ENCODE measurements around the gene INTU. TPM values are rescaled to one million over a fixed set of nuclear protein-coding genes. Genes with fewer than 3 reads are reported as not detected.

The INTU gene
- total RNA-seq, 1 experiment from 2014 or later: 4.4 TPM

GRCh38 chr4:127667116-127667515, 34.4 kb downstream of the INTU start:
- H3K4me3 ChIP-seq: no peak overlapping the region
- H3K27ac ChIP-seq: no peak overlapping the region
- H3K36me3 ChIP-seq: no peaks in the 10 kb centered on the region
- peaks cover 12% of the 10 kb centered on the region for H3K4me1 ChIP-seq (replicated peaks)
- DNase-seq (ENCODE audit: low read depth in 1 of 2, low spot score in 2 of 2): no peak
- no peaks in the 10 kb centered on the region for H3K9me3 ChIP-seq (replicated peaks)
- H3K27me3 ChIP-seq (replicated peaks): no peaks in the 10 kb centered on the region

DNA sequence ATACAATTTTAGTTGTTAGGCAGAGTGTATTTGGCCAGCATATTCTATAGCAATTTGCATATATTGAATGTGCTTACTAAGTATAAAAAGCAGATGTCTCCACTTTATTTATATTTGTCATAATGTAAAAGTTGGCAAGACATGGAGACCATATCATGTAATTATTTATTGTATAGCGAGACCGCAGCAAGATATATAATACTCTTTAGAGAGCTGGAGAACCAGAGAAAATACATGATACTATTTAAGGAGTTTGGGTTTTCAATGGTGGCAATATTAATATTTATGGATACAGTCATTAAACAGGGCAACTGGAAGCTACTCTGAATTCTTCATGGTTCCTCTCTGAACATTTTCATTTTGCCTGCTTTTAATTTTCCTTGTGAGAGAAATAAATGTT, 35.0 kb downstream of the INTU start:
- peaks cover 12% of the 10 kb centered on the region for H3K4me1 ChIP-seq (replicated peaks)
- no peak for DNase-seq (ENCODE audit: low read depth in 1 of 2, low spot score in 2 of 2)
- no peaks in the 10 kb centered on the region for H3K9me3 ChIP-seq (replicated peaks)
- H3K27me3 ChIP-seq (replicated peaks): no peaks in the 10 kb centered on the region
- no peak overlapping the region for H3K27ac ChIP-seq
- H3K4me3 ChIP-seq: no peak overlapping the region
- no peaks in the 10 kb centered on the region for H3K36me3 ChIP-seq

DNA sequence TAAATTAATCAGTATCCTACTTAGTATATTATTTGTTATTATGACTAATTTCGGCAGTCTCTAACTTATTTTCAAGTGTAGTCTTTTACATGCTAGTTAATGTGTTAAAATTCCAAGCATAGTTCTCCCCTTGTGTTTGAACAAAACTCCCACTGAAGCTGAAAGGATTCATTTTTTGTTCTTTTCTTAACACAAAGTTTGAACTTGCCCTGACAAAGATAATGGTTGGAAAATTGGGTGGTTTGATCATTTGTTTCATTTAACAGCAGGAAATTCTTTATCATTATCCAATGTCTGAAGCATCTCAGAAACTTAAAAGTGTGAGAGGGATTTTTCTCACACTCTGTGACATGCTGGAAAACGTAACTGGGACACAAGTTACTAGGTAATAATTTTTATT, 36.0 kb downstream of the INTU start:
- Histone ChIP-seq H3K4me3 (no peak overlapping the region), H3K36me3 (no peaks in the 10 kb centered on the region), H3K27me3 (replicated peaks) (no peaks in the 10 kb centered on the region), H3K4me1 (replicated peaks) (peaks cover 12% of the 10 kb centered on the region), H3K9me3 (replicated peaks) (no peaks in the 10 kb centered on the region), H3K27ac (no peak overlapping the region)
- DNase-seq (ENCODE audit: low read depth in 1 of 2, low spot score in 2 of 2): no peak

GRCh38 chr4:127669691-127670090, 36.9 kb downstream of the INTU start:
- Histone ChIP-seq H3K27ac (no peak overlapping the region), H3K9me3 (replicated peaks) (no peaks in the 10 kb centered on the region), H3K27me3 (replicated peaks) (no peaks in the 10 kb centered on the region), H3K4me3 (no peak overlapping the region), H3K4me1 (replicated peaks) (peaks cover 12% of the 10 kb centered on the region), H3K36me3 (no peaks in the 10 kb centered on the region)
- DNase-seq (ENCODE audit: low read depth in 1 of 2, low spot score in 2 of 2): no peak

GRCh38 chr4:127672111-127672510, 39.4 kb downstream of the INTU start:
- Histone ChIP-seq H3K9me3 (replicated peaks) (no peaks in the 10 kb centered on the region), H3K4me1 (replicated peaks) (no peaks in the 10 kb centered on the region)

DNA sequence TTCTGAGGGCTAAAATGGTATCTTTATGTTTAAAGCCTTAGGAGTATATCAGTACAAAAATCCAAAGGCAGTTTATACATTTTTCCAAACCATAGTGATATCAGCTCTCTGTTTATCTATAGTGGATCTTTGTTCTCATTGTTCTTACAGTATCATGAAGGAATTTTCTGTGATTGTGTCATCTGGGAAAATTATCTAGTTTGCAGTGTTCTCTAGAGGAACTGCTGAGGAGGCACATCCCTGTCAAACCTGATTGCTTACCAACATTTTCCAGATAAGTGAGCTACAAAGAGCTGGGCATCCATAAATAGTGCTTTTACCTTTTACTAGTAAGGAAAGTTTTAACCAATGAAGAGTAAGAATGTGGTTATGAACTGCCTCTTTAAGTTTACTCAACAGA, 52.5 kb downstream of the INTU start:
- DNase-seq (ENCODE audit: low read depth in 1 of 2, low spot score in 2 of 2): peak in 1 of 2 experiments; percentile 7
- no peaks in the 10 kb centered on the region for H3K36me3 ChIP-seq
- H3K4me3 ChIP-seq: no peak overlapping the region
- H3K27ac ChIP-seq: no peak overlapping the region
- H3K4me1 ChIP-seq (replicated peaks): peaks cover 21% of the 10 kb centered on the region
- H3K9me3 ChIP-seq (replicated peaks): no peaks in the 10 kb centered on the region
- no peaks in the 10 kb centered on the region for H3K27me3 ChIP-seq (replicated peaks)

More at GRCh38 chr4:127672111-127672510, 39.4 kb downstream of the INTU start:
- H3K27me3 ChIP-seq (replicated peaks): no peaks in the 10 kb centered on the region
- no peak overlapping the region for H3K27ac ChIP-seq
- H3K36me3 ChIP-seq: no peaks in the 10 kb centered on the region
- no peak for DNase-seq (ENCODE audit: low read depth in 1 of 2, low spot score in 2 of 2)
- no peak overlapping the region for H3K4me3 ChIP-seq

- H3K4me3 ChIP-seq: no peak overlapping the region
- peaks cover 21% of the 10 kb centered on the region for H3K4me1 ChIP-seq (replicated peaks)
- no peaks in the 10 kb centered on the region for H3K36me3 ChIP-seq
- H3K27me3 ChIP-seq (replicated peaks): no peaks in the 10 kb centered on the region
- H3K9me3 ChIP-seq (replicated peaks): no peaks in the 10 kb centered on the region
- H3K27ac ChIP-seq: peak overlapping the region; percentile 57
- peak in 1 of 2 experiments; percentile 44 for DNase-seq (ENCODE audit: low read depth in 1 of 2, low spot score in 2 of 2)
Observed at GRCh38 chr4:127686658-127687057, 53.9 kb downstream of the INTU start.

- DNase-seq (ENCODE audit: low read depth in 1 of 2, low spot score in 2 of 2): no peak
- Histone ChIP-seq H3K4me1 (replicated peaks) (peaks cover 21% of the 10 kb centered on the region), H3K9me3 (replicated peaks) (no peaks in the 10 kb centered on the region), H3K27me3 (replicated peaks) (no peaks in the 10 kb centered on the region), H3K4me3 (no peak overlapping the region), H3K27ac (no peak overlapping the region), H3K36me3 (no peaks in the 10 kb centered on the region)
Observed at GRCh38 chr4:127687580-127687979, 54.8 kb downstream of the INTU start.

DNA sequence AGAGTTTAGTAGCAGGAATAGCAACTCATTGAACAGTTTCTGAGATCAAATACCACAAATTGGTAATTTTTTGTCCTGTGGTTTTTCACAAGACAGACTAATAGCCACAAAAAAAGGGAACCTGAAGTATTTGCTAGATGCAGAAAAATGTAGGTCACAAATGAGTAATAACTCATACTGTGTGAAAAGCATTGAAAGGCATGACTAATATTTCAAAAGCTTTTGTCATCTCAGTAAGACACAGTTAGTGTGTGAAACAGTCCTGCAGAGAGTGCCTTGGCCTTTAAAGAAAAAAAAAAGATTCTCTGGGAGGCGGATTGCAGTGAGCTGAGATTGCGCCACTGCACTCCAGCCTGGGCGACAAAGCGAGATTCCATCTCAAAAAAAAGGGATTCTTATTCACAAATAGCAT, 66.0 kb downstream of the INTU start:
- peak in 1 of 2 experiments; percentile 42 for DNase-seq (ENCODE audit: low read depth in 1 of 2, low spot score in 2 of 2)
- Histone ChIP-seq H3K4me1 (replicated peaks) (peaks cover 11% of the 10 kb centered on the region), H3K27me3 (replicated peaks) (no peaks in the 10 kb centered on the region), H3K9me3 (replicated peaks) (no peaks in the 10 kb centered on the region; the same call in 1 of the 2 replicates), H3K36me3 (no peaks in the 10 kb centered on the region), H3K27ac (no peak overlapping the region), H3K4me3 (no peak overlapping the region)

GRCh38 chr4:127708985-127709384, 76.2 kb downstream of the INTU start:
- no peak overlapping the region for H3K27ac ChIP-seq
- peaks cover 8% of the 10 kb centered on the region for H3K4me1 ChIP-seq (replicated peaks)
- no peaks in the 10 kb centered on the region for H3K36me3 ChIP-seq
- no peaks in the 10 kb centered on the region for H3K9me3 ChIP-seq (replicated peaks)
- peak; percentile 36 to 56 for DNase-seq (ENCODE audit: low read depth in 1 of 2, low spot score in 2 of 2)
- no peaks in the 10 kb centered on the region for H3K27me3 ChIP-seq (replicated peaks)
- H3K4me3 ChIP-seq: no peak overlapping the region

DNA sequence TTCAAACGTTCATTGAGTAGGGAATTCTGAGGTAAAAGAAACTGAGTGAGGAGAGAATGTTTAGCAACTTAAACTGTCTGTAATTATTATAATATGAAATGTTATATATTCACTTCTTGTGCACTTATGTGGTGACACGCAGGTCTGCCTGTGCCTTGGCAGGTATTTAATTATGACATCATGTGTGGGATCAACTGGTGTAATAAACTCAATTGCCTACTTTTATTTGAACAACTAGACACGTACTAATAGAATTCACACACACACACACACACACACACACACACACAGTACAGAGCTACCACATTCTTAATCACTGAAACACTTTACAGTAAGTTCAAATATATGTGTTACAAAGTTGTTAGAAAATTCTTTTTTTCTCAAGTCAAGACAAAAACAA, 76.7 kb downstream of the INTU start:
- no peak for DNase-seq (ENCODE audit: low read depth in 1 of 2, low spot score in 2 of 2)
- Histone ChIP-seq H3K27ac (no peak overlapping the region), H3K4me1 (replicated peaks) (peaks cover 8% of the 10 kb centered on the region), H3K27me3 (replicated peaks) (no peaks in the 10 kb centered on the region), H3K36me3 (no peaks in the 10 kb centered on the region), H3K9me3 (replicated peaks) (no peaks in the 10 kb centered on the region), H3K4me3 (no peak overlapping the region)

DNA sequence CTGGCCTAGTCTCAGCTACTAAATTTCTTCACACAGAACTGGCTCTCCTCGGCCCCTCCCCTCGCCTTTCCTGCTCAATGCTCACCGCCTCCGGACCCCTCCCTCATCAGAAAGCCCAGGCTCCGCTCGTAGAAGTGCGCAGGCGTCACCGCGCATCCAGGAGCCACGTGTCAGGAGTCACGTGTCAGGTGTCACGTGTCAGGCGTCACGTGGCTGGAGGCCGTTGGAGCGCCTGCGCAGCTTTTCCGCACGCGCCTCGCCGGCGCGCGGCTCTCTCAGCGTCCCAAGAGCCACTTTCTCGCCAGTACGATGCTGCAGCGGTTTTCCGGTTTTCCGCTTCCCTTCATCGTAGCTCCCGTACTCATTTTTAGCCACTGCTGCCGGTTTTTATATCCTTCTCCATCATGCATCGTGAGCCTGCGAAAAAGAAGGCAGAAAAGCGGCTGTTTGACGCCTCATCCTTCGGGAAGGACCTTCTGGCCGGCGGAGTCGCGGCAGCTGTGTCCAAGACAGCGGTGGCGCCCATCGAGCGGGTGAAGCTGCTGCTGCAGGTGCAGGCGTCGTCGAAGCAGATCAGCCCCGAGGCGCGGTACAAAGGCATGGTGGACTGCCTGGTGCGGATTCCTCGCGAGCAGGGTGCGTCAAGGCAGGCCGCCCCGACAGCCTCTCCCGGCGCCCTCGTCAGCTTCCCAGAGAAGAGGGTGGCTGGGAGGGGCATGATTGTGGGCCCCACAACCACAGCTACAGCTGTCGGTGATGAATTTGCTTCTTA, 97.6 kb downstream of the INTU start, which contains the start of gene SLC25A31:
SLC25A31 (plus strand) TSS at position 259 of the 772 bp plus-strand sequence; CDS start at position 405, 146 bp downstream.
- DNase-seq (ENCODE audit: low read depth in 1 of 2, low spot score in 2 of 2): no peak
- H3K36me3 ChIP-seq: no peaks in the 10 kb centered on the region
- H3K4me1 ChIP-seq (replicated peaks): no peaks in the 10 kb centered on the region
- no peaks in the 10 kb centered on the region for H3K9me3 ChIP-seq (replicated peaks)
- H3K27me3 ChIP-seq (replicated peaks): no peaks in the 10 kb centered on the region; the same call in 1 of the 2 replicates
- no peak within 1 kb of the TSS for H3K4me3 ChIP-seq
- H3K27ac ChIP-seq: no peak within 1 kb of the TSS

- H3K27me3 ChIP-seq (replicated peaks): no peaks in the 10 kb centered on the region; the same call in 1 of the 2 replicates
- H3K9me3 ChIP-seq (replicated peaks): no peaks in the 10 kb centered on the region
- no peak overlapping the region for H3K27ac ChIP-seq
- no peak for DNase-seq (ENCODE audit: low read depth in 1 of 2, low spot score in 2 of 2)
- no peaks in the 10 kb centered on the region for H3K36me3 ChIP-seq
- H3K4me3 ChIP-seq: no peak overlapping the region
- no peaks in the 10 kb centered on the region for H3K4me1 ChIP-seq (replicated peaks)
Observed at GRCh38 chr4:127731406-127731805, 98.6 kb downstream of the INTU start.

GRCh38 chr4:127732623-127733328, 100.0 kb downstream of the INTU start:
- Histone ChIP-seq H3K27me3 (replicated peaks) (peaks cover 5% of the 10 kb centered on the region; the same call in 1 of the 2 replicates), H3K36me3 (no peaks in the 10 kb centered on the region), H3K9me3 (replicated peaks) (no peaks in the 10 kb centered on the region), H3K4me3 (no peak overlapping the region), H3K4me1 (replicated peaks) (no peaks in the 10 kb centered on the region), H3K27ac (no peak overlapping the region)
- DNase-seq (ENCODE audit: low read depth in 1 of 2, low spot score in 2 of 2): peak in 1 of 2 experiments; percentile 47

Data from SJSA1 (cell line).